ENCODE results near the gene ADTRP. TPM values are rescaled to one million over a fixed set of nuclear protein-coding genes. Genes with fewer than 3 reads are reported as not detected.

The ADTRP gene
- total and polyA plus RNA-seq, 7 donors = 0.08 TPM; not detected in 5

- no peak for DNase-seq
- 66 to 83% (median 74%) methylated on average over 6 of the region's 6 CpGs for WGBS, 3 donors
- ATAC-seq = no peak
These were observed 43.6 kb downstream of the ADTRP start for GRCh38 chr6:11734861-11735613.

GRCh38 chr6:11732036-11732631, 46.5 kb downstream of the ADTRP start:
- ATAC-seq (peak; percentile 43 to 89 (median 79)), DNase-seq (peak; percentile 75 to 85)
- H3K36me3 ChIP-seq (ENCODE audit: insufficient read depth in 1 of 2, low read depth in 1 of 2) = no peaks in the 10 kb centered on the region
- no peak overlapping the region for H3K4me3 ChIP-seq
- no peaks in the 10 kb centered on the region for H3K27me3 ChIP-seq (ENCODE audit: insufficient read depth in 3 of 3, low read length in 2 of 3)
- TF ChIP-seq CTCF (IDR thresholded peaks at IDR 0.05) = no peak
- peak overlapping the region; percentile 7 for H3K27ac ChIP-seq
- peaks cover 2% of the 10 kb centered on the region for H3K4me1 ChIP-seq
- H3K9me3 ChIP-seq = no peaks in the 10 kb centered on the region
- intact Hi-C loops (cut with DNase I) = no loop called here
- WGBS, 3 donors = 20 to 53% (median 30%) methylated on average over 12 of the region's 12 CpGs

More at GRCh38 chr6:11734861-11735613, 43.6 kb downstream of the ADTRP start:
- H3K9me3 ChIP-seq = no peaks in the 10 kb centered on the region
- H3K4me3 ChIP-seq = no peak overlapping the region
- intact Hi-C loops (cut with DNase I) = no loop called here
- no peak for TF ChIP-seq CTCF (IDR thresholded peaks at IDR 0.05)
- no peaks in the 10 kb centered on the region for H3K36me3 ChIP-seq (ENCODE audit: insufficient read depth in 1 of 2, low read depth in 1 of 2)
- peaks cover 2% of the 10 kb centered on the region for H3K4me1 ChIP-seq
- no peaks in the 10 kb centered on the region for H3K27me3 ChIP-seq (ENCODE audit: insufficient read depth in 3 of 3, low read length in 2 of 3)
- no peak overlapping the region for H3K27ac ChIP-seq

- 36 to 65% (median 39%) methylated on average over 3 of the region's 3 CpGs for WGBS, 3 donors
- Histone ChIP-seq H3K27ac (peak overlapping the region; percentile 7), H3K4me3 (no peak overlapping the region), H3K9me3 (no peaks in the 10 kb centered on the region), H3K4me1 (peaks cover 2% of the 10 kb centered on the region), H3K36me3 (ENCODE audit: insufficient read depth in 1 of 2, low read depth in 1 of 2) (no peaks in the 10 kb centered on the region), H3K27me3 (ENCODE audit: insufficient read depth in 3 of 3, low read length in 2 of 3) (no peaks in the 10 kb centered on the region)
- DNase-seq = no peak
- intact Hi-C loops (cut with DNase I) = no loop called here
- ATAC-seq = no peak
- no peak for TF ChIP-seq CTCF (IDR thresholded peaks at IDR 0.05)
These were observed 47.2 kb downstream of the ADTRP start for GRCh38 chr6:11731423-11731822.

GRCh38 chr6:11730641-11731040, 48.0 kb downstream of the ADTRP start:
- intact Hi-C loops (cut with DNase I) = no loop called here
- Histone ChIP-seq H3K27me3 (ENCODE audit: insufficient read depth in 3 of 3, low read length in 2 of 3) (no peaks in the 10 kb centered on the region), H3K27ac (no peak overlapping the region), H3K9me3 (no peaks in the 10 kb centered on the region), H3K36me3 (ENCODE audit: insufficient read depth in 1 of 2, low read depth in 1 of 2) (no peaks in the 10 kb centered on the region), H3K4me3 (no peak overlapping the region), H3K4me1 (peaks cover 2% of the 10 kb centered on the region)
- 45 to 63% (median 56%) methylated on average over 2 of the region's 2 CpGs for WGBS, 3 donors
- DNase-seq = no peak
- ATAC-seq = no peak
- no peak for TF ChIP-seq CTCF (IDR thresholded peaks at IDR 0.05)
